Stimulated activated effector memory CD8-positive, alpha-beta T cell treated with anti-CD3 and anti-CD28 coated beads, Interleukin-12 subunit alpha, Interleukin-12 subunit beta, amount 100 ng/mL, for 72 hours (primary cell): Measurements from ENCODE around the gene SNCB.
"Not testable (repeated sequence)": the region's sequence is repeated elsewhere in the genome, so short reads cannot be mapped to it uniquely, and the experiment has no call there.

ENCODE experiments used
- ATAC-seq: fragments of 150-1000 bp; cut with Tn5 transposase; 2 replicates; pipeline ENCODE4 v1.10.0; 2021
- DNase-seq, 2 donors: peaks; one replicate each; pipeline ENCODE4 v3.0.0; 2021 to 2022; ENCODE audit warnings: low spot score in 2 of 2
- H3K27ac Mint-ChIP-seq: one replicate; pipeline ENCODE4 v1.8.0; 2022; ENCODE audit warnings: mild to moderate bottlenecking, mixed read lengths
- H3K36me3 Mint-ChIP-seq: one replicate; pipeline ENCODE4 v1.8.0; 2022; ENCODE audit warnings: mild to moderate bottlenecking, mixed read lengths
- H3K4me1 Mint-ChIP-seq: one replicate; pipeline ENCODE4 v1.8.0; 2022; ENCODE audit warnings: mixed read lengths
- H3K4me3 Mint-ChIP-seq: one replicate; pipeline ENCODE4 v1.8.0; 2022; ENCODE audit warnings: mild to moderate bottlenecking, mixed read lengths
- H3K9me3 Mint-ChIP-seq: one replicate; pipeline ENCODE4 v1.8.0; 2022; ENCODE audit warnings: mixed read lengths

The SNCB gene

DNA sequence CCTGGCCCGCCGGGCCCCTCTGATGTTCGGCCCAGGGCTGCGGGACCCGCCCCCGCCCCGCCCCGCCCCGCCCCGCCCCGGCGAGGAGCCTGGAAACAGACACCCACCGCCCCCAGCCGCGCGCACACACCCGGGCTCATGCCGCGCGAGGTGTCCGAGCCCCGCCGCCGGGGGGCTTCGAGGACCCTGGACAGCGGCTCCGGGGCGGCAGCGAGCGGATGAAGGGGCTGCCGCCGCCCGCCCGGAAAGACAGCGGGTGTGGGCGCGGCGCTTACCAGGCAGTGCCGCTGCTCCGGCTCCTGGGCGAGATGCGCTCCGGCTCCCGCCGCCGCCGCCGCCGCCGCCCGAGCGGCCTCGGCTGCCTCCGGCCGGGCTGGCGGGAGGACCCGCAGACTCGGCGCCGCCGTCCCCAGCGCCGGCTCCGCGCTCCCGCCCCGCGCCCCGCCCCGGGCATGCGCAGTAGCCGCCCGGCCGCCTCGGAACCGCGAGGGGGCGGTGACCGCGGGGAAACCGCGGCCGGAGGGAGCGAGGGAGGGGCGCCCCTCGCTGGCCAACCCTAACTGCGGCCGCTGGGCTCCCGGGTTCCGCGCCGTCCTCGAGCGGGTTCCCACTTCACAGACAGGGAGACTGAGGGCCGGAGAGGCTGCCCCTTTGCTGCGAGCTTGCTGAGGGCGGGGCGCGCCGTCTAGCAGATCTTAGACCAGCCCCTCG, 20.5 kb downstream of the SNCB start, which contains the start of gene GPRIN1:
Gene GPRIN1 (minus strand): TSS at position 433 of the 711 bp plus-strand sequence. CDS start 10,322 bp downstream, outside the sequence.
- H3K4me1 Mint-ChIP-seq, result peaks cover 24% of the 10 kb centered on the region
- ATAC-seq (peak; percentile 74), DNase-seq (peak; percentile 78 to 87)

DNA sequence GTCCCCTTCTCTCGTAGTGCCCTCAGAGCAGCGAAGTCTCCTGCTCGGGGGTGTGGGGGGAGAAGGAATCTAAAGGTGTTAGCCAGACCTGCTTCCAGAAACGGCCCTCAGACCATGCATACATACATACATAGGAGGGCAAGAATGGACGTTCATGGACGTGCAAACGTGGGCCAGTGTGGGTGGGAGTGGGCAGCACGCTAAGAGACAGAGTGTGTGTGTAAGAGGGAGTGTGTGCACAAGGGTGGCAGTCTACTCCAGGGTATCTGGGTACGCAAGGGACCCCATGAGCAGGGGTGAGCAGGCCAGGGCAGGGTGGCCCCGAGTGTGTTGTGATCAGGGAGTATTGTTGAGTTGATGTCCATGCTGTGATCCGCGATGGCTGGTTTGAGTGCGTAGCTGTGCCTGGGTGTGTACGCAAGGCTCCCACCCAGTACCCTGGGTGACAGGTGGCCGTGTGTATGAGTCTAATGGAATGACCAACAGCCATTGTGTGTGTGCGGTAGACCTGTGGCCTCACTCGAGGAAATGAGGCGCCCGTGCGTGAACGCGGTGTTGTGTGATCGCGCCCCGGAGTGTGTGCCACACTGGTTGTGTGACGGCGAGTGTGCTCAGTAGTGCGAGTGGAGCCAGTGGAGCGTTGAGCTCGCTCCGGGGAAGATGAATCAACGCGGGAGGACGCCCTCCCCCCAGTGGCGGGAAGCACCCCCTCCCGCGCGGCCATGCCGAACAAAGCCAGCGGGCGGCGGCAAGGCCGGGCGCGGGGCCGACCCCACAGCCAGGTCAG, 21.2 kb downstream of the SNCB start:
- peaks cover 24% of the 10 kb centered on the region for H3K4me1 Mint-ChIP-seq
- ATAC-seq, result peak; percentile 35
- peak overlapping the region; percentile 84 for H3K4me3 Mint-ChIP-seq
- DNase-seq, result no peak
- H3K27ac Mint-ChIP-seq, result peak overlapping the region; percentile 83
- peaks cover 14% of the 10 kb centered on the region for H3K36me3 Mint-ChIP-seq
- no peaks in the 10 kb centered on the region for H3K9me3 Mint-ChIP-seq

More for the DNA sequence above, 20.5 kb downstream of the SNCB start, which contains the start of gene GPRIN1:
- Mint-ChIP-seq H3K36me3 (peaks cover 14% of the 10 kb centered on the region), H3K27ac (peak within 1 kb of the TSS; percentile 83), H3K9me3 (no peaks in the 10 kb centered on the region), H3K4me3 (peak within 1 kb of the TSS; percentile 84)

DNA sequence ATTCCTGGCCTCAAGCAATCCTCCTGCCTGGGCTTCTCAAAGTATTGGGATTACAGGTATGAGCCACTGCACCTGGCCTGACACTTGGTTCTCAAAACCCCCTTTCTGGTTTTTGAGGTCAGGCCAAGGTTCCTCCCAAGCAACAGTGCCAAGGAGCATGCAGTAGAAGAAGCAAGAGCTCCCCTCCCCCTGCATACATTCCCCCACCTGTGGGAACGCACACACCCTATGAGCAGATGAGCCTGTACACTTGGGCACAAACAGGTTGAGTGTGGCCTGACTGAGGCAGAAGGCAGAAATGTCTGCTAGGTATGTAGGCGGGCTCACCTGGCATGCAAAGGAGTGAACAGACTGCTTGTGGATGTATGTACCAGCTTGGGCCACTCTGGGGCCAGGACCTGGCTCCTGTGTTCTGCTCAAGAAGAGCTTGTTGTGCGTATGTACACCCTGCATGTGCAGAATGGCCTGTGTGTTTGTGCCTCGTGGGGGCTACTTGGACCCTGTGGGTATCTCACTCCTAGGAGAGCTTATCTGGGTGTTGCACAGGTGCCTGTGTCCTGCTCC, 22.1 kb downstream of the SNCB start:
- Mint-ChIP-seq H3K4me1 (peaks cover 24% of the 10 kb centered on the region), H3K27ac (peak overlapping the region; percentile 83), H3K9me3 (no peaks in the 10 kb centered on the region), H3K4me3 (peak overlapping the region; percentile 84), H3K36me3 (peaks cover 14% of the 10 kb centered on the region)
- DNase-seq, result no peak
- no peak for ATAC-seq

DNA sequence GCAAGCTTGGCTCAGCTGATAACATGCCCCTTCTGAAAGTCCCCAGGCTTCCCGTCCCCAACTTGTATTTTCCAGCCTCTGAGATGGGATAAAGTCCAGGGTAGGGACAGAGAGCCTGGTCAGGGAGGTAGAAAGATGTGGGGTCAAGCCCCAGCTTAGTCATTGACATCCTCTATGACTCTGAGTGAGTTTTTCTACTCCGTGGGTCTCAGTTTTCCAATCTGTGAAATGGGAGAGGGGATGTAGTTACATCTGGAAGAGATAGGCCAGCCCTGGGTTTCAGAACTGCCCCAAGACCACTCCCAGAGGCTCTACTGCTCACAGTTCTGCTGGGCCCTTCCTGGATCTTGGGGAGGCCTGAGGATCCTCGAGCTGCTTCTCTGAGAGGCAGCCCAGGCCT, 23.5 kb downstream of the SNCB start:
- Mint-ChIP-seq H3K36me3 (peaks cover 13% of the 10 kb centered on the region), H3K4me3 (no peak overlapping the region), H3K9me3 (no peaks in the 10 kb centered on the region), H3K27ac (no peak overlapping the region), H3K4me1 (peaks cover 20% of the 10 kb centered on the region)
- DNase-seq (no peak), ATAC-seq (no peak)

DNA sequence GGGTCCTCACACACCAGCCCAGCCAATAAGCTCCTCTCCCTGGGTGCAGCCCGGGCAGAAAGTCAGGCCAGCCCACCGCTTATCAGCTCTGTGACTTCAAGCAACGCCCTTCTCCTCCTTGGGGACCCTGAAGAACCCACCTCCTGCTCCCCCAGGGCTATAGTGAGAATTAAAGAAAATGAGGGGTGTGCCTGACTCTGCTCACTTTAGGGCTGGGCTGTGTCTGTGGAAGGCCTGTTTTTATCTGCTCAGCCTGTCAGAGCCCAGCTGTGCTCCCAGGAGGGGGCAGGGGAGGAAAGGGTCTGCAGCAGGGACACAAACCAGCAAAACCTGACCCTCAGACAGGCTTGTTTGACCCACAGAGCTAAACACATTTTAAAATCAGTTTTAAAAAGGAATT, 24.3 kb downstream of the SNCB start:
- Mint-ChIP-seq H3K9me3 (no peaks in the 10 kb centered on the region), H3K27ac (no peak overlapping the region), H3K36me3 (peaks cover 7% of the 10 kb centered on the region), H3K4me3 (no peak overlapping the region), H3K4me1 (peaks cover 14% of the 10 kb centered on the region)
- ATAC-seq, result no peak
- no peak for DNase-seq

DNA sequence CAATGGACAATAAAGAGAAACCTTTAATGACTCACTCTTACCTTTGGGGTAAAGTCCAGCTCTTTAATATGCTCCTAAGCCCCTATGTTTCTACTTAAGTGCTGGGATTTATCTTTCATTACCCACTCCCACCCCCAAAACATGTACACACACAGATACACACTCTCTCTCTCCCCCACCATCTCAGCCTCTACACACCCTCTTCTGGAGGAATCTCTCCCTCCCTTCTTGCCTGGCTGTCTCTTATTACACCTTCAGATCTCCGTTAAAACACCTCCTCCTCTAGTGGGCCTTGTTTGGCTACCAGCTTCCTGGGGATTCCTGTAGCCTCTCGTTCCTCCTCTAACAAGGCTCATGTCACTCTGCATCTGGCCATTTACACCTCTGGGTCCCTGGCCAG, 27.2 kb downstream of the SNCB start:
- ATAC-seq (no peak), DNase-seq (no peak)
- no peaks in the 10 kb centered on the region for H3K9me3 Mint-ChIP-seq
- no peaks in the 10 kb centered on the region for H3K36me3 Mint-ChIP-seq
- peaks cover 15% of the 10 kb centered on the region for H3K4me1 Mint-ChIP-seq
- no peak overlapping the region for H3K4me3 Mint-ChIP-seq
- H3K27ac Mint-ChIP-seq, result peak overlapping the region; percentile 44

DNA sequence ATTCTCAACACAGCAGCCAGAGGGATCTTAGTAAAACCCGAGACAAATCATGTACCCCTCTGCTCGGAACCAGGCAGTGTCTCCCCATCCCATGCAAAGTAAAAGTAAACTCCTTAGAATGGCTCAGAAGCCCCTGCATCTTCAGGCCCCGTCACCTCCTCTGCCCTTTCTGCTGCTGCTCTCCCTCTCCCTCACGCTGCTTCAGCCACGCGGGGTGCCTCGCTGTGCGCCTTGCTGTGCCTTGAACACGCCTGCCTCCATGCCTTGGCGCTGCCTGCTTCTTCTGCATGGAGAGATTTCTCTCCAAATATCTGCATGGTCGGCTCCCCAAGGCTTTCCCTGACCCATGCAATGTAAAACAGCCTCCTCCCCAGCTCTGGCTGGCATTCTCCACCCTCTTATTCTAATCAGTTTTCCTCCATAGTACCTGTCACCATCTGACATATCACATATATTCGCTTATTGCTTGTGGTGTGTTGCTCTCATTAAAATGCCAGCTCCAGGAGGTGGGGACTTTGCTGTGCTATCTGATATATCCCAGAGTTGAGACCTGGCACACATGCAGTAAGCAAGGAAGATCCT, 28.3 kb downstream of the SNCB start:
- Mint-ChIP-seq H3K4me3 (no peak overlapping the region), H3K27ac (no peak overlapping the region), H3K36me3 (no peaks in the 10 kb centered on the region), H3K9me3 (no peaks in the 10 kb centered on the region), H3K4me1 (peaks cover 15% of the 10 kb centered on the region)
- no peak for ATAC-seq
- no peak for DNase-seq

DNA sequence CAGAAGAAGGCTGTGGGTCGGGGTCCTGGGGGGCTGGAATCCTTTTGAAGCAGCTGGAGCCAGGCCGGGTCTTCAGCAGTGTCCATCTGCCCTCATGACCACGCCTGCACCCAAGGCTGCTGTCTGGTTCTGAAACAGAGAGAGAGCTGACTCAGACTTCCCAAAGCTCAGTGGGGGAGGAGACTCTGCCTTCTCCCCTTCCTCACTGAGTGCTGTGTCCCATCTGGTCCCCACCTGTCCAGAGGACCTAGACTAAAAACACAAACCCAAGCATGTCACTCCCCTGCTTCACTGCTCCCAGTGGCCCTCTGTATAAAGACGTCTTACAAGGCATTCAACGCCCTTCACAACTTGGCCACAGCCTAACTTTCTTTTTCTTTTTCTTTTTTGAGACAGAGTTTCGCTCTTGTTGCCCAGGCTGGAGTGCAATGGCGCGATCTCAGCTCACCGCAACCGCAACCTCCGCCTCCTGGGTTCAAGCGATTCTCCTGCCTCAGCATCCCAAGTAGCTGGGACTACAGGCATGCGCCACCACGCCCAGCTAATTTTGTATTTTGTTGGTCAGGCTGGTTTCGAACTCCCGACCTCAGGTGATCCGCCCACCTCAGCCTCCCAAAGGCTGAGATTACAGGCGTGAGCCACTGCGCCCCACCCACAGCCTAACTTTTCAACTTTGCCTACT, 30.4 kb downstream of the SNCB start:
- not testable (repeated sequence) for DNase-seq, H3K36me3 Mint-ChIP-seq, ATAC-seq, H3K27ac Mint-ChIP-seq, H3K9me3 Mint-ChIP-seq, H3K4me3 Mint-ChIP-seq
- peaks cover 24% of the 10 kb centered on the region for H3K4me1 Mint-ChIP-seq

DNA sequence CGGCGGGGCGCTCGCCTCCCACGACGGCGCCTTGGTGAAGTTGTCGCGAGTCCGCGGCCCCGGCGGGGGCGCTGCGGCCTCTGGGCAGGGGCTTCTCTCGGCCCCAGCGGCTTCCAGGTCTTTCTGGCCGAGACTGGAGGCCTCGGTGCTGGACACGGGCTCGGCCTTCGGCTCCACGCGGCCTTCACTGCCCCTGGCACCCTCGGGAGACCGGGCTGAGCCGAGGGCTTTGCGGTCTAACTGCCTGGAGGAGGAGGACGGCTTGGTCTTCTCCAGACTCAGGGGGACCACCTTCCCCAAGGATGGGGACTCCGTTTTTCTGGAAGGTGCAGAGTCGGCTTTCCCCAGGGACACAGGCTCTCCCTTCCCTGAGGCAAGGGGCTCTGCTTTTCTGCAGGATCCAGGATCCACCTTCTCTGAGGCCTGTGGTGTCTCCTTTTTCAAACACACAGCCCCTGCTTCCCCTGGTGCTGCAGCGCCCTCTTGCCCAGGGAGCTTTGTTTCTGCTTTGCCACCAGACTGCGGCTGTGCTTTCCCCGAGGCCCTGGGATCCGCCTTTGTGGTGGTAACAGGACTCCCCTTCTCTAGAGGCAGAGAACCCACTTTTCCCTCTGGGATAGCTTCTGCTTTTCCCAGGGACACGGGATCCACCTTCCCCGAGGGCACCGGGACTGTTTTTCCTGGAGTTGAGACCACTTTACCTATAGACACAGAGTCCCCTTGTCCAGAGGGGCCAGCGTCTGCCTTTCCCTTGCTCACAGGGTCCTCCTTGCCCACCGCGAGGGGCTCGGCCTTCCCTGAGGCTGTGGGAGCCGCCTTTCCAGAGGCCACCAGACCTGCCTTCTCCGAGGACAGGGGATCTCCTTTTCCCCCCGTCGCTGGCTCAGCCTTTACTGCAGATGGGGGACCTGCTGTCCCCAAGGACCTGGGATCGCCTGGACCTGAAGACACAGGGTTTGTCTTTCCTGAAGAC, 32.6 kb downstream of the SNCB start:
- no peaks in the 10 kb centered on the region for H3K9me3 Mint-ChIP-seq
- DNase-seq (no peak), ATAC-seq (no peak)
- H3K27ac Mint-ChIP-seq, result no peak overlapping the region
- H3K36me3 Mint-ChIP-seq, result no peaks in the 10 kb centered on the region
- H3K4me1 Mint-ChIP-seq, result peaks cover 24% of the 10 kb centered on the region
- H3K4me3 Mint-ChIP-seq, result peak overlapping the region; percentile 66

DNA sequence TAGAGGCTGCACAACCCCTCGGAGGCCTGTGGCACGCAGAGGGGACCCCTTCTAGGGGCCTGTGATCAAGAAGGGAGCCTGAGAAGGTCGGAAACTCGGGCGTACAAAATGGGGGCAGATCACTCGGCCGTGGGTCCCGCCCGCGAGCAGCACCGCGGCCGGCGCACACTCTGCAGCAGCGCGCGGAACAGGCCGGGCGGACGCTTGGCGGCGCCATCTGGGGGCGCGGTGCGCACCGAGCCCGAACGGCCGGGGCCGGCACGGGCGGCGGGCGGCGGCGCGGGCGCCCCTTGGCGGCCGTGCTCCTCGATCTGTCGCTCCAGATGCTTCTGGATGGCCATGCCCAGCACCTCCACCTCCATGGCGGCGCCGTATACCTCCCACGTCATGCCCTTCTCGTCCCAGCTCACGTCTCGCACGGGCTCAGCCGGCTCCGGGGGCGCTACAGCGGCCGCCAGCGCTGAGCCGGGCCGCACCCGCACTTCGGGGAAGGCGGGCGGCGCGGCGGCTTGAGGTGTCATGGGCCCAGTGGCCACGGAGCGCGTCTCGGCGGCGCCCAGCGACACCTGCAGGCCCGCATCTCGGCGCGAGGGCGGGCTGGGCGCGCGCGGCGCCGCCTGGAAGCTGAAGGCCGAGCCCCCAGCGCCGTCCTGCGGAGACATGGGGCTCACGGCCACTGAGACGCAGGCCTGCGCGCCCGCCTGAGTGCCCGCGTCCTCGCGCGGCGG, 33.5 kb downstream of the SNCB start:
- ATAC-seq (peak; percentile 88), DNase-seq (peak; percentile 43 to 79)
- Mint-ChIP-seq H3K27ac (peak overlapping the region; percentile 64), H3K36me3 (no peaks in the 10 kb centered on the region), H3K9me3 (no peaks in the 10 kb centered on the region), H3K4me3 (peak overlapping the region; percentile 66), H3K4me1 (peaks cover 24% of the 10 kb centered on the region)

DNA sequence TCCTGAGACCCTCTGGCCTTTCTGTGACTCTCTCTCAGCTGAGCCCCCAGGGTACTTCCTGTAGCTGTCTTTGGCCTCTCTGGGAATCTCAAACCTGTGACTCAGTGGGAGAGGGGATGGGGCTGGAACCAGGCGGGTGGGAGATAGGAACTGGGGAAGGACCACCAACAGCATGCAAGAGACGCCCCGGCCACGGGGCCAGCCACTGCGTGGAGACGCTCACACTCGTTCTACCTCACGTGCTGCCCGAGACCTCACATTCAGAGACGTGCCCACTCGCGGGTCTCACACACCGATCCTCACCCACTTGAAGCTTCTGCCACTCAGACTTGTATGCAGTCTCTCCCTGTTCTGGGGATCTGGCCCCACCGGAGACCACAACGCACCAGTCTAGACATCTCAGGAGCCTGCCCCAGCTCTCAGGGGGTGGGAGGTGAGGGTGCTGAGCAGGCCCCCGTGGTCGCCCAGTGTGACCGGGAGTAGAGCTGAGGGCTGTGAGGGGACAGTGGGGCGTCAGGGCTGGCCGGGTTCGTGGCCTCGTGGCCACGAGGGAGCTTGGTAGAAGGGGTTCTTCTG, 34.2 kb downstream of the SNCB start:
- Mint-ChIP-seq H3K27ac (peak overlapping the region; percentile 64), H3K4me1 (peaks cover 24% of the 10 kb centered on the region), H3K4me3 (peak overlapping the region; percentile 66), H3K9me3 (no peaks in the 10 kb centered on the region), H3K36me3 (no peaks in the 10 kb centered on the region)
- no peak for ATAC-seq
- DNase-seq, result no peak

DNA sequence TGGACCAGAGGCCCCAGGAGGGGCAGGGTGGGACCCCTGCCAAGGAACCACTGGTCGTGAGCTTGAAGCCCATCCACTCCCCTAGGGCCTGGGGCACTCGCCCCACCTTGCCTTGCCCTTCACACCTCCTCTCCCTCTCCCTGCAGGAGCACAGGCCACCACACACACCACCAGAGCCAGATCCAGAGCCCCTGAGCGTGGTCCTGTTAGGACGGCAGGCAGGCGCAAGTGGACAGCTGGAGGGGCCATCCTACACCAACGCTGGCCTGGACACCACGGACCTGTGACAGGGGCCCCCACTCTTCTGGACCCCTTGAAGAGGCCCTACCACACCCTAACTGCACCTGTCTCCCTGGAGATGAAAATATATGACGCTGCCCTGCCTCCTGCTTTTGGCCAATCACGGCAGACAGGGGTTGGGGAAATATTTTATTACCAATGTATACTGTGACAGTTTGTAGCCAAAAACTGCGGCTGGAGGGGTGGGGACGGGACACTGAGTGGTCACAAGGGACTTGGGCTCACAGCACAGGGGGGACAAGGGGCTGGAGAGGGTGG, 34.9 kb downstream of the SNCB start:
- H3K4me3 Mint-ChIP-seq, result peak overlapping the region; percentile 66
- H3K27ac Mint-ChIP-seq, result no peak overlapping the region
- no peaks in the 10 kb centered on the region for H3K9me3 Mint-ChIP-seq
- no peak for DNase-seq
- H3K4me1 Mint-ChIP-seq, result peaks cover 24% of the 10 kb centered on the region
- no peaks in the 10 kb centered on the region for H3K36me3 Mint-ChIP-seq
- no peak for ATAC-seq

DNA sequence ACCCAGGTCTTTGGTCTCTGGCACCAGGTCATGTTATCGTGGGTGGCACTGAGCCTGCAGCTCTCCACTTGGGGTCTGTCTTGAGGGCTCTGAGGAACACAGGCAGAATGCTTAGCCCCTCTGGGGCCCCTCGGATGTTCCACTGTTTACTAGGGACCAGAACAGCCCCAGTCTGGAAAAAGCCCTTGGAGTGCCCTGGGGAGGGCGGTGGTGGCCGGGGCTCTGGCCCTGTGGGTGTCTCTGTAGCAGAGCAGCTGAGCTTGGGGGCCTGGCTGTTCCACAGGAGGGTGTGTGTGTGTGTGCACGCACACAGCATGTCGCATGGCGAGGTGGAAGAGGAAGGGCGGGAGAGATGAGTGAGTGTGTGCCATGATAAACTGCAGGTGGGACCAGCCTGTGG, 35.8 kb downstream of the SNCB start:
- DNase-seq, result no peak
- no peak overlapping the region for H3K27ac Mint-ChIP-seq
- no peaks in the 10 kb centered on the region for H3K9me3 Mint-ChIP-seq

More for the DNA sequence above, 35.8 kb downstream of the SNCB start:
- H3K4me3 Mint-ChIP-seq, result peak overlapping the region; percentile 27
- no peaks in the 10 kb centered on the region for H3K36me3 Mint-ChIP-seq
- ATAC-seq, result no peak
- H3K4me1 Mint-ChIP-seq, result peaks cover 17% of the 10 kb centered on the region
